Brain microvascular endothelial cell (primary cell): ENCODE data around the gene EDEM3.

ENCODE experiments used
- DNase-seq: peaks from one replicate; pipeline ENCODE4 v3.0.0-alpha.2; 2020
- H3K27ac ChIP-seq: fragments of 250-450 bp; sonication (Bioruptor Pico); 2 replicates; pipeline ENCODE4 v1.5.1; 2020; ENCODE audit warnings: mild to moderate bottlenecking, moderate library complexity
- H3K27me3 ChIP-seq: fragments of 250-450 bp; sonication (Bioruptor Pico); replicated peaks from 2 replicates; pipeline ENCODE4 v1.5.1; 2020; ENCODE audit warnings: mild to moderate bottlenecking
- H3K36me3 ChIP-seq: fragments of 250-450 bp; sonication (Bioruptor Pico); replicated peaks from 2 replicates; pipeline ENCODE4 v1.5.1; 2020; ENCODE audit warnings: mild to moderate bottlenecking
- H3K4me3 ChIP-seq: 2 replicates; pipeline ENCODE4 v1.5.1; 2011; ENCODE audit warnings: low read depth, mild to moderate bottlenecking, control low read depth, low read length, moderate library complexity
- CTCF ChIP-seq: IDR thresholded peaks from 2 replicates; pipeline ENCODE4 v1.5.1; 2011; ENCODE audit warnings: low read depth, mild to moderate bottlenecking, moderate library complexity, low read length, control low read depth, inconsistent platforms; ENCODE audit errors: missing control alignments
- in situ Hi-C: cut with HindIII; loops from 2 replicates; pipeline ENCODE4 v1.10.0; 2017; ENCODE audit warnings: low sequenced_read_pairs, low pct_ligation_motif_present

EDEM3 gene

GRCh38 chr1:184800876-184801275 lies 46.2 kb upstream of the EDEM3 start:
- no peak for DNase-seq
- TF ChIP-seq CTCF = no peak
- H3K36me3 ChIP-seq = no peaks in the 10 kb centered on the region
- H3K4me3 ChIP-seq = no peak overlapping the region
- in situ Hi-C loops = loop anchor here (25.0 kb wide), 2 partner anchors 161 to 361 kb away; partner anchors contain the start of genes NIBAN1, SWT1 and TRMT1L
- no peaks in the 10 kb centered on the region for H3K27me3 ChIP-seq
- no peak overlapping the region for H3K27ac ChIP-seq

- no peak for DNase-seq
- no peak overlapping the region for H3K4me3 ChIP-seq
- no peak overlapping the region for H3K27ac ChIP-seq
- no peaks in the 10 kb centered on the region for H3K36me3 ChIP-seq
- no peaks in the 10 kb centered on the region for H3K27me3 ChIP-seq
- no peak for TF ChIP-seq CTCF
- in situ Hi-C loops = no loop called here
These were observed 39.3 kb upstream of the EDEM3 start for GRCh38 chr1:184793967-184794366.

- in situ Hi-C loops = no loop called here
- DNase-seq = peak; percentile 95
- Histone ChIP-seq H3K27ac (peak overlapping the region; percentile 97), H3K27me3 (no peaks in the 10 kb centered on the region), H3K4me3 (no peak overlapping the region), H3K36me3 (no peaks in the 10 kb centered on the region)
- TF ChIP-seq CTCF = no peak
These were observed 37.9 kb upstream of the EDEM3 start for GRCh38 chr1:184792450-184792969.

DNA sequence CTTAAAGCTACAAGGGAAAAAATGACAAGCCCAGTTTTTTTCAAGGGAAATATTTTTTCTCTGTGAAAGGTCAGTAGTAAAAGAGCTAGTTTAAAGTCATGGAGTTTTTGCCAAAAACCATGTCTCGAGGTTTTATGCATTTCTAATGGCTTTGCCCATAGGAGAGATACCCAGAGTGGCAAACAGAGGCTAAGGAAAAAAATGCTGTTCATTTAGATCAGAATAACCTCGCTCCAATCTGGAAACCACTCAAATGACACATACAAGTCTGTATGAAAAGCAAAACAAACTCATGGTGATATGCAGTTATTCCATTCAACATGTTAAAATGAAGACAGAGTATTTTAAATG lies 36.9 kb upstream of the EDEM3 start:
- Histone ChIP-seq H3K27ac (peak overlapping the region; percentile 97), H3K36me3 (no peaks in the 10 kb centered on the region), H3K27me3 (no peaks in the 10 kb centered on the region), H3K4me3 (no peak overlapping the region)
- in situ Hi-C loops = no loop called here
- peak; percentile 18 for DNase-seq
- no peak for TF ChIP-seq CTCF

- in situ Hi-C loops = no loop called here
- DNase-seq = no peak
- H3K27me3 ChIP-seq = no peaks in the 10 kb centered on the region
- H3K4me3 ChIP-seq = no peak overlapping the region
- no peaks in the 10 kb centered on the region for H3K36me3 ChIP-seq
- H3K27ac ChIP-seq = peak overlapping the region; percentile 97
- no peak for TF ChIP-seq CTCF
These were observed 36.2 kb upstream of the EDEM3 start for GRCh38 chr1:184790642-184791549.

DNA sequence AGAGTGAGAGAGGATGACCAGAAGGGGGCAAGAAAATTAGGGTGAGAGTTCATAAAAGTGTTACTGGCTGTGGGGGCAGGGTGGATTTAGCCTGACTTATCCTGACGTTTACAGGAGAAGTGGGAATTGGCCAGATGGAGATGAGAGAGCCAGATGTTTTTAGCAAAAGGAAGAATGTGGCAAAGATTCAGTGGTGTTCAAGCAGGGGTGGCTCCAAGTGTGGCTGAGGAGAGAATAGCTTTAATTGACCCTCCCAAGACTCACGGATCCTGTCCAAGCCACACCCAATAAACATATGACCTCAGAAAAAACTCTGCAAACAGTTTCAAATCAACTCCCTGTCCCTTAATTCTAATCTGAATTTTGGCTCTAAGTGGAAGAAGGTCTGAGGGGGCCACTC lies 35.2 kb upstream of the EDEM3 start:
- H3K27me3 ChIP-seq = no peaks in the 10 kb centered on the region
- TF ChIP-seq CTCF = no peak
- H3K27ac ChIP-seq = no peak overlapping the region
- no peak for DNase-seq
- in situ Hi-C loops = no loop called here
- H3K4me3 ChIP-seq = no peak overlapping the region
- H3K36me3 ChIP-seq = no peaks in the 10 kb centered on the region
